GM12872 (cell line): ENCODE results near the gene ARHGAP26.

Experiments used
- CTCF ChIP-seq: IDR thresholded peaks from 3 replicates; pipeline ENCODE4 v1.5.1; 2011; ENCODE audit warnings: low read depth, mild to moderate bottlenecking, low read length, moderate library complexity; ENCODE audit not compliant: insufficient read depth

ARHGAP26 gene

GRCh38 chr5:143183989-143184388 is 413.8 kb downstream of the ARHGAP26 start:
- no peak for TF ChIP-seq CTCF

GRCh38 chr5:143186623-143187022 is 416.4 kb downstream of the ARHGAP26 start:
- no peak for TF ChIP-seq CTCF

GRCh38 chr5:143187495-143187894 is 417.3 kb downstream of the ARHGAP26 start:
- no peak for TF ChIP-seq CTCF

- no peak for TF ChIP-seq CTCF
These were observed 417.9 kb downstream of the ARHGAP26 start for GRCh38 chr5:143188083-143188482.

- TF ChIP-seq CTCF = no peak
These were observed 418.5 kb downstream of the ARHGAP26 start for GRCh38 chr5:143188692-143189091.

- no peak for TF ChIP-seq CTCF
These were observed 420.2 kb downstream of the ARHGAP26 start for GRCh38 chr5:143190260-143190810.

- TF ChIP-seq CTCF = no peak
These were observed 421.5 kb downstream of the ARHGAP26 start for GRCh38 chr5:143191720-143192119.

- no peak for TF ChIP-seq CTCF
These were observed 422.2 kb downstream of the ARHGAP26 start for GRCh38 chr5:143192191-143192900.
